GM12878 (cell line): ENCODE data around the gene CHST14.

ENCODE experiments used
- CHD2 ChIP-seq: IDR thresholded peaks from 2 replicates; pipeline ENCODE4 v1.6.1; 2011; ENCODE audit warnings: low read depth, low read length, improper control_type of control experiment, borderline replicate concordance
- CTCF ChIP-seq, 3 experiments: IDR thresholded peaks in 2 of 3; conservative IDR thresholded peaks in 1 of 3; 2 replicates each; pipeline ENCODE4 v1.5.1; 2011; ENCODE audit warnings: low read depth in 3 of 3, low read length in 3 of 3, mild to moderate bottlenecking in 3 of 3, control low read depth in 2 of 3, moderate library complexity in 2 of 3, inconsistent platforms in 1 of 3, mixed read lengths in 1 of 3; ENCODE audit not compliant: control insufficient read depth in 2 of 3, insufficient read depth in 1 of 3; ENCODE audit errors: extremely low read depth in 1 of 3
- EGR1 ChIP-seq, 2 experiments: IDR thresholded peaks; 1 replicate in 1 of 2; 2 replicates in 1 of 2; pipeline ENCODE4 v1.6.1; 2011 to 2012; ENCODE audit warnings: low read depth in 2 of 2, low read length in 2 of 2, borderline replicate concordance in 1 of 2, mild to moderate bottlenecking in 1 of 2, moderate library complexity in 1 of 2
- FOXK2 ChIP-seq: fragments of 450-650 bp; IDR thresholded peaks from 2 replicates; pipeline ENCODE4 v1.6.1; 2017; ENCODE audit warnings: mild to moderate bottlenecking, moderate library complexity
- HCFC1 ChIP-seq: fragments of 150-350 bp; IDR thresholded peaks from 2 replicates; pipeline ENCODE4 v1.6.1; 2014; ENCODE audit warnings: low read length
- RAD21 ChIP-seq: IDR thresholded peaks from 2 replicates; pipeline ENCODE4 v1.6.1; 2011; ENCODE audit warnings: mild to moderate bottlenecking, low read depth, low read length, moderate library complexity; ENCODE audit not compliant: insufficient read depth
- TAF1 ChIP-seq: IDR thresholded peaks from 2 replicates; pipeline ENCODE4 v1.6.1; 2011; ENCODE audit warnings: mild to moderate bottlenecking, low read depth, low read length, borderline replicate concordance
- ZNF622 ChIP-seq: fragments of 450-650 bp; IDR thresholded peaks from 2 replicates; pipeline ENCODE4 v1.6.1; 2017; ENCODE audit warnings: mild to moderate bottlenecking, inconsistent platforms

GRCh38 chr15:40438712-40439111, 32.1 kb upstream of the CHST14 start:
- no peak for TF ChIP-seq CTCF (IDR thresholded peaks at IDR 0.05 in 2 of 3, conservative IDR thresholded peaks at IDR 0.05 in 1 of 3; ENCODE audit: control insufficient read depth in 2 of 3, extremely low read depth in 1 of 3, insufficient read depth in 1 of 3, low read depth in 3 of 3, low read length in 3 of 3)
- TF ChIP-seq TAF1, result no peak
- TF ChIP-seq EGR1 (IDR thresholded peaks at IDR 0.05; ENCODE audit: borderline replicate concordance in 1 of 2, low read depth in 2 of 2, low read length in 2 of 2), result no peak
- no peak for TF ChIP-seq RAD21
- TF ChIP-seq CHD2, result no peak
- TF ChIP-seq FOXK2, result no peak
- TF ChIP-seq HCFC1, result no peak
- TF ChIP-seq ZNF622, result no peak
